M059J (cell line): ENCODE data around the gene NUAK1. TPM values are rescaled to one million over a fixed set of nuclear protein-coding genes. Genes with fewer than 3 reads are reported as not detected.

ENCODE experiments used
- DNase-seq: peaks from one replicate; pipeline ENCODE4 v3.0.0-alpha.2; 2012; ENCODE audit warnings: low read depth
- total RNA-seq: library from RNA; depleted of rRNA; stranded (reverse); fragments of >200 nt; shearing (Covaris generic); gene quantifications from 2 replicates; pipeline ENCODE4 v1.2.3, GENCODE V29; 2014

The NUAK1 gene
- total RNA-seq, 1 experiment from 2014 or later = 13.0 TPM

GRCh38 chr12:106063826-106064720 is 74.7 kb downstream of the NUAK1 start:
- no peak for DNase-seq

GRCh38 chr12:106062693-106063092 is 76.1 kb downstream of the NUAK1 start:
- no peak for DNase-seq

GRCh38 chr12:106058256-106059182 is 80.2 kb downstream of the NUAK1 start:
- peak; percentile 55 for DNase-seq

- no peak for DNase-seq
Measured at GRCh38 chr12:106054049-106054448, 84.7 kb downstream of the NUAK1 start.

GRCh38 chr12:106051853-106052531 is 86.8 kb downstream of the NUAK1 start:
- DNase-seq = peak; percentile 48

GRCh38 chr12:106049546-106049945 is 89.2 kb downstream of the NUAK1 start:
- no peak for DNase-seq

- DNase-seq = no peak
Measured at GRCh38 chr12:106049105-106049504, 89.6 kb downstream of the NUAK1 start.

- no peak for DNase-seq
Measured at GRCh38 chr12:106048676-106049075, 90.1 kb downstream of the NUAK1 start.

GRCh38 chr12:106048016-106048415 is 90.7 kb downstream of the NUAK1 start:
- no peak for DNase-seq

GRCh38 chr12:106046947-106047346 is 91.8 kb downstream of the NUAK1 start:
- DNase-seq = no peak

GRCh38 chr12:106046301-106046846 is 92.4 kb downstream of the NUAK1 start:
- DNase-seq = no peak

GRCh38 chr12:106045251-106045674 is 93.5 kb downstream of the NUAK1 start:
- DNase-seq = no peak

- peak; percentile 46 for DNase-seq
Measured at GRCh38 chr12:106044773-106045172, 94.0 kb downstream of the NUAK1 start.

- DNase-seq = no peak
Measured at GRCh38 chr12:106042037-106042436, 96.7 kb downstream of the NUAK1 start.

GRCh38 chr12:106040521-106040920 is 98.2 kb downstream of the NUAK1 start:
- no peak for DNase-seq

- DNase-seq = no peak
Measured at GRCh38 chr12:106039646-106040404, 98.9 kb downstream of the NUAK1 start.

- no peak for DNase-seq
Measured at GRCh38 chr12:106039242-106039641, 99.5 kb downstream of the NUAK1 start.

- no peak for DNase-seq
Measured at GRCh38 chr12:106037524-106038298, 101.0 kb downstream of the NUAK1 start.

- no peak for DNase-seq
Measured at GRCh38 chr12:106035421-106035820, 103.3 kb downstream of the NUAK1 start.

- no peak for DNase-seq
Measured at GRCh38 chr12:106034316-106034715, 104.4 kb downstream of the NUAK1 start.
